GDM1 (cell line): ENCODE measurements around the gene CYP2D6.
"Not testable (repeated sequence)": the region's sequence is repeated elsewhere in the genome, so short reads cannot be mapped to it uniquely, and the experiment has no call there.

Experiments used
- DNase-seq: peaks from one replicate; lab custom pipeline; 2025; lab: John Stamatoyannopoulos, UW

Gene CYP2D6

DNA sequence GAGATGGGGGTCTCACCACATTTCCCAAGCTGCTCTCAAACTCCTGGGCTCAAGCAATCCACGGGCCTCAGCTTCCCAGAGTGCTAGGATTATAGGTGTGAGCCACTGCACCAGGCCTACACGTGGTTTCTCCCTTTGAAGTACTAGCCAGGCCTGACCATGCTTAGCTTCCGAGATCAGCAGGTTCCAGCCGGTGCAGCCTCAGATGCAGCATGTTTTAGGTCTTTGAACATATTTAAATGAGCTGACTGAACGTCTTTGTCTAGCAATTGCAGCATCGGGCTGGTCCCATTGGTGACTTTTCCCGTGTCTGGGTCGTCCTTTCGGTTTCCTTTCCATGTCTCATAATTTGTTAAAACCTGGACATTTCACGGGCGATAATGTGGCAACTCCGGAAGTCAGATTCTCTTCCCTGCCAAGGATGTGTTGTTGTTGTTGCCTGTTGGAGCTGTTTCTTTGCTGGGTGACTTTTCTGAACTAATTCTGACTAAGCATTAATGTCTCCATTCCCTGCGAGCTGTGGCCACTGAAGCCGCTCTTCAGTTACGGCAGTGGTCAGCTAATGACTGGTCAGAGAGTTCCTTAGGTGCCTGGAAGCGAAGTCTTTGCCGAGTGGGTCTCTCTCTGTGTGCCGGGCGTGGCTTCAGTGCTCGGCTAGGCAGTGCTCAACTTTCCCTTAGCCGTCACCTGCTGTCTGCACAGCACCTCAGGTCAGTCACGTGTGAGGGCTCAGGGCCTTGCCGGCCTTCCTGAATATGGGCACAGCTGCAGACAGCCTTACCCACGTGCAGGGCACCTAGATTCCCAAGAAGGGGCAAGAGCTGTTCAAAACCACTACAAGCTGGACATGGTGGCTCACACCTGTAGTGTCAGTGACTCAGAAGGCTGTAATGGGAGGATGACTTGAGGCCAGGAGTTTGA lies 3.8 kb upstream of the CYP2D6 start:
- no peak for DNase-seq

DNA sequence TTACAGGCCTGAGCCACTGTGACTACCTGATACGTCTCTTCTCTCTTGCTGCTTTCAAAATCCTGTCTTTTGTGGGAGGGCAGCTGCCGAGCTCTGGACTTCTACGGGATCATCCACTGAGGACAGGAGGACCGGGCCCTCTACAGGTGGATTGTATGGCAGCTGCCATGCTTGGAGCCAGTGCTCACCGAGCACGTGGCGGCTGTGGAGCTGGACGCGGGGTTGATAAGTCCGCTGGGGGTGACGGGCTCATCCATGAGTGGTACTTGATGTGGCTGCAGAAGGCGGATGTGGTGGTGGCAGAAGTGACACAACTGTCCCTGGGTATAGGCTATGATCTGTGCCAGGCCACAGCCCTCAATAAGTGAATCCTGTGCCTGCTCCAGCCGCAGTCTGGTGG lies 1.8 kb upstream of the CYP2D6 start:
- DNase-seq = no peak

DNA sequence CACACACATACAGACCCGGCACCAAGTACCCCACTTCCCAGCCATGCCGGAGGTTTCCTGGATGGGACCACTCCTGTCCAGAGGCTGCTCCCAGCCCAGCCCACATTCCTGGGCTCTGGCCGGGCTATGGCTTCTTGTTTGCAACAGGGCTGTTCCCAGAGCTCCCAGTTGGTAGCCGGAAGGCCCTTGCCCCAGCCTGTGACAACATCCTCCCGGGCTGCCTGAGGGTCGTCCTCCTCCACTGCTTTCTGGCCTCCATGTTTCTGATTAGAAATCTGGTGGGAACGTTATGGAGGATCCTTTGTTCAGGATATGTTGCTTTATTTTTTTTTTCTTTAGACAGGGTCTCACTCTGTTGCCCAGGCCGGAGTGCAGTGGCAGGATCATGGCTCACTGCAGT lies 952 bp upstream of the CYP2D6 start:
- DNase-seq = no peak

DNA sequence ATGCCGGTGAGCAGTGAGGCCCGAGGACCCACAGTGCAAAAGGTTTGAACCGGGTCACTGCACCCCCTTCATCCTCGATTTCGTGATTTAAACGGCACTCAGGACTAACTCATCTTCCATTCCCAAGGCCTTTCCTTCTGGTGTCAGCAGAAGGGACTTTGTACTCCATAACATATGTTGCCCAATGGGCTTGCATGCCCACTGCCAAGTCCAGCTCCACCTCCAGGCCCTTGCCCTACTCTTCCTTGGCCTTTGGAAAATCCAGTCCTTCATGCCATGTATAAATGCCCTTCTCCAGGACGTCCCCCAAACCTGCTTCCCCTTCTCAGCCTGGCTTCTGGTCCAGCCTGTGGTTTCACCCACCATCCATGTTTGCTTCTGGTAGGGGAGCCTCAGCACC lies 428 bp downstream of the CYP2D6 start:
- DNase-seq = not testable (repeated sequence)

DNA sequence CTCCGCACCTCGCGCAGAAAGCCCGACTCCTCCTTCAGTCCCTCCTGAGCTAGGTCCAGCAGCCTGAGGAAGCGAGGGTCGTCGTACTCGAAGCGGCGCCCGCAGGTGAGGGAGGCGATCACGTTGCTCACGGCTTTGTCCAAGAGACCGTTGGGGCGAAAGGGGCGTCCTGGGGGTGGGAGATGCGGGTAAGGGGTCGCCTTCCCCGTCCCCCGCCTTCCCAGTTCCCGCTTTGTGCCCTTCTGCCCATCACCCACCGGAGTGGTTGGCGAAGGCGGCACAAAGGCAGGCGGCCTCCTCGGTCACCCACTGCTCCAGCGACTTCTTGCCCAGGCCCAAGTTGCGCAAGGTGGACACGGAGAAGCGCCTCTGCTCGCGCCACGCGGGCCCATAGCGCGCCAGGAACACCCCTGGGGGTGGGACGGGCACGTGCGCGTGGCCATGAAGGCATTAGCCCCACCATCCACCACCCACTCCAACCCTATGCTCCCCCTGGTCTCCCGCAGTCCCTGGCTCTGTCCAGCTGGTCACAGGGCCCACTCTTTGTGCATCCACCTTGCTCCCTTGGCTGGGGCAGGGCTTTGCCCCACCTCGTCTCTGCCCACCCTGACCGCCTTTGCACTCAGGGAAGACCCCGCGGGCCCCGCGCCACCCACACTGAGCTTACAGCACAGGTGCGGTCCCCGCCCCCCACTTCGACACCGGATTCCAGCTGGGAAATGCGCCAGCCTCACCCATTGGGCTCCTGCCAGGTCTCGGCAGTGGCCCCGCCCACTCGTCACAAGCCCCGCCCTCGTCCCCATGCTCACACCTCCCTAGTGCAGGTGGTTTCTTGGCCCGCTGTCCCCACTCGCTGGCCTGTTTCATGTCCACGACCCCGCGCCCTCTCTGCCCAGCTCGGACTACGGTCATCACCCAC lies 1.6 kb downstream of the CYP2D6 start:
- DNase-seq = not testable (repeated sequence)

DNA sequence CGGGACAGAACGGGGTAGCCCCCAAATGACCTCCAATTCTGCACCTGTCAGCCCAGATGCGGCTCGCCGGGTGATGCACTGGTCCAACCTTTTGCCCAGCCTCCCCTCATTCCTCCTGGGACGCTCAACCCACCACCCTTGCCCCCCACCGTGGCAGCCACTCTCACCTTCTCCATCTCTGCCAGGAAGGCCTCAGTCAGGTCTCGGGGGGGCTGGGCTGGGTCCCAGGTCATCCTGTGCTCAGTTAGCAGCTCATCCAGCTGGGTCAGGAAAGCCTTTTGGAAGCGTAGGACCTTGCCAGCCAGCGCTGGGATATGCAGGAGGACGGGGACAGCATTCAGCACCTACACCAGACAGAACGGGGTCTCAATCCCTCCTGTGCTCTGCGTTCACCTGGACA lies 2.6 kb downstream of the CYP2D6 start:
- DNase-seq = not testable (repeated sequence)

DNA sequence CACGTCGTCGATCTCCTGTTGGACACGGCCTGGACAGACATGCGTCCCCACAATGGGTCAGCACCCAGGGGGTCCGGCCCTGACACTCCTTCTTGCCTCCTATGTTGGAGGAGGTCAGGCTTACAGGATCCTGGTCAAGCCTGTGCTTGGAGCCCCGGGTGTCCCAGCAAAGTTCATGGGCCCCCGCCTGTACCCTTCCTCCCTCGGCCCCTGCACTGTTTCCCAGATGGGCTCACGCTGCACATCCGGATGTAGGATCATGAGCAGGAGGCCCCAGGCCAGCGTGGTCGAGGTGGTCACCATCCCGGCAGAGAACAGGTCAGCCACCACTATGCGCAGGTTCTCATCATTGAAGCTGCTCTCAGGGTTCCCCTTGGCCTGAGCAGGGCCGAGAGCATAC lies 3.0 kb downstream of the CYP2D6 start:
- no peak for DNase-seq

DNA sequence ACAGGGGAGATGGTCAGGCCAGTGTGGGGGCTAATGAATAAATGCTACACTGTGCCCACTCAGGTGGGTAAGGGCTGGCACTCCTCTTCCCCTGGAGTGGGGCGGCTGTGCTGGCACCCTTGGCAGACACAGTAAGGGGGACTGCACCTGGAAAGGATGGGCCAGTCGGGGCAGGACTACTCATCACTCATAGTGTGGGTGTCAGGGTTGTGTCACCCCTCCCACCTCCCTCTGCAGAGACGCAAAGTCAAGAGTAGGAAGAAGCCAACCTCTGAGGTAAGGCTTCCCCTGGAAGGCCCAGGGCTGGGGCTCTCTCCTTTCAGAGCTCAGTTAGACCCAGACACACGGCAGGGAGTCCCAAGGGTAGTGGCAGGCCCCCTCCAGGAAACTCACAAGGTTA lies 7.1 kb downstream of the CYP2D6 start:
- DNase-seq = not testable (repeated sequence)

DNA sequence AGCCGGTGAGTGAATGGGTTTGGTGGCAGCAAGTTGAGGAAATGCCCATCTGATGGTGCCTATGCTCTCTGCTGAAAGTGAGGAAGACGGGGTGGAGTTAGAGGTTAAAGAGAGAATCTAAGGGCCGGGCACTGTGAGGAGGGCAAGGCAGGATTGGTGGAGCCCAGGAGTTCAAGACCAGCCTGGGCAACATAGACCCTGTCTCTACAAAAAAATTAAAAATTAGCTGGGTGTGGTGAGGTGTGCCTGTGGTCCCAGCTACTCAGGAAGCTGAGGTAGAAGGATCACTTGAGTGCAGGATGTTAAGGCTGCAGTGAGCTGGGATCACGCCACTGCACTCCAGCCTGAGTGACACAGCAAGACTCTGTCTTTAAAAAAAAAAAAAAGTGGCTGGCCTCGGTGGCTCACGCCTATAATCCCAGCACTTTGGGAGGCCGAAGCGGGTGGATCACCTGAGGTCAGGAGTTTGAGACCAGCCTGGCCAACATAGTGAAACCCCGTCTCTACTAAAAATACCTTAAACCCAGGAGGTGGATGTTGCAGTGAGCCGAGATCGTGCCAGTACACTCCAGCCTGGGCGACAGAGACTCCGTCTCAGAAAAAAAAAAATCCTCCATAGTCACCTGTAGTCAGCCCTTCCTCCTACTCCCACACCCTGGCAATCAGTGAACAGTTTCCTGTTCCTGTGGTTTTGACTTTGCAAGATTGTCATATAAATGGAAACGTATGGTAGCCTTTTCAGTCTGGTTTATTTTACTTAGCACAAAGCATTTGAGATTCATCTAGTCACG lies 10.2 kb downstream of the CYP2D6 start:
- not testable (repeated sequence) for DNase-seq

DNA sequence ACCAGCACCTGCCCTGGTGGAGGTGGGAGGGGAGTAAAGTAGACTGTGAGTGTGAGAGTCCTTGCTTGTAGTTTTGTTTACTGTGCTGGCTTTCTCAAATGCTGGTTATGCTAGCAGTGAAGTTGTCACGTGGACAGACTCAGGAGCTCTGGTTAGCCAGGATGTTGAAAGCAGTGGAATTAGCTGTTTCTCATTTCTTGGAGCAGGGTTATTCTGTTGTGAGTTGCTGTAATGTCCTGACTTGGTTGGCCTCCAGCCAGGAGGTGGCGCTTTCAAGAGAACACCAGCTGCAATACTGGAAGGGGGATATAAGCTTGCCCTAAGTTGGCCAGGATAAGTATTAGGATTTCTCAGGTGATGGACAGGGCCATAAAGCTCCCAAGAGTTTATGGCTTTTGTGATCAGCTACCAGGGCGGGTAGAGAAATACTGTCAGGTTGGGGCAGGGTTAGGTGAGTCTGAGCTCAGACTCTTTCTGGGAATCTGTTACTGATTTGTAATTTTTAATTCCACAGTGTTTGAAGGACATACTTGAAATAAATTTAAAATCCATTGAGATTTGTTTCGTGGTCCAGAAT lies 13.7 kb downstream of the CYP2D6 start:
- DNase-seq = no peak

DNA sequence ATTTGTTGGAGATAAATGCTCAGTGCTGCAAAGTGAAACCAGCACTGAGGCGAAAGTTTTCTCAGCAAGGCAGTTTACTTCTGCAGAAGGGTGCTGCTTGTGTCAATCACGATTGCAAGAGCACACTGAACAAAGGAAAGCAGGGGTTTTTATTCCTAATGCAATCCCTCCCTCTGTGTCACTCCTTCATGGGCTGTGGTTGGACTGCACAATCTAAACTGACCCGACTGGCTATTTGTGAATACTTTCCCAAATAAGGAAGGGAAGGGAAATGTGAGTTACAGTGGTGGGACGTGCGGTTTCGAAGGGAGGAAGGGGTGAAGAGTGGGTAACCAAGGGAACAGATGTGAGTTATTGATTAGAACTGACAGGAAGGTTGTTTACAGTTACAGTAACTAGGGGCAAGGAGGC lies 15.2 kb downstream of the CYP2D6 start:
- DNase-seq = not testable (repeated sequence)

DNA sequence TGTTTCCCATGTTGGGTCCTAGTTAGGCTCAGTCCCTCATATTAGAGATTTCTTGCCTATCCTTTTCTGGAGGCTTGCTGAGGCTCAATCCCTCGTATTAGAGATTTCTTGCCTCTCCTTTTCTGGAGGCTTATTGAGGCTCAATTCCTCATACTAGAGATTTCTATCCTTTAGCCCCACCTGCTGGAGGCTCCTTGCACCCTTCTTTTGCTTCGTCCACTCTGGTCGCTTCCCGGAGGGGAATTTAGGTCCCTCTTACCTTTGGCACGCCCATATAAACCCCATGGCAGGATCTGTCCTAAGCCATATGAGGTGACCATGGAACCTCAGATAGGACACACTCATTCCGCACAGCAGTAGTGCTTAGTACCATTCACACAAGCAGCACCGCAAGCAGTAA lies 15.9 kb downstream of the CYP2D6 start:
- no peak for DNase-seq

DNA sequence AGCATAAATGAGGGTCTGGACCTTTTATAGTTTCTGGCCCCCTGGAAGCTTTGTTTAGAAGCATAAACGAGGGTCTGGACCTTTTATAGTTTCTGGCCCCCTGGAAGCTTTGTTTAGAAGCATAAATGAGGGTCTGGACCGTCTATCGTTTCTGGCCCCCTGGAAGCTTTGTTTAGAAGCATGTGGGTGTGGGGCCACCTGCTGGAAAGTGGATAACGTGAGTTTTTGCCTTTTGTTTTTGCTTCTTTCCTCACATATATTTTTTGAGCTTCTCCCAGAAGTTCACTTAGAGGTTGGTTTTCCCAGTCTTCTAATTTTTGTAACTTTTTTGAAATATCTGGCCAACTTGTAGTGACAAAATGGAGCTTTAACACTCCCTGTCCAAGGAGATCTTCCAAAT lies 17.8 kb downstream of the CYP2D6 start:
- DNase-seq = not testable (repeated sequence)

DNA sequence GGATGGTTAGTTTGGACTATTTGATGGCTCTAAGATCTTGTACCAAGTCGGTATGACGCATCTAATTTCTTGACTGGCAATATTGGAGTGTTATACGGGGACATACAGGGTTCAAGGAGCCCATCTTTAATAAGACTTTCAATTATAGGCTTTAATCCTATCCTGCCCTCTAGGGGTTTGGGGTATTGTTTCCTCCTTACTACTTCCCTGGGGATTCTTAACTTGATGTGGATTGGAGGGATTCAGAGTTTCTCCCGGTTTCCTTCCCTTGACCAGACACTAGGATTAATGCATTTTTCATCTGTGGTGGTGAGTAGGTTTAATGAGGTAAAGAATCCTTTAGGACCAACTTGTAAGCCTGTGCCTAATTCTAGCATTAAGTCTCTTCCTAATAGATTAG lies 18.8 kb downstream of the CYP2D6 start:
- DNase-seq = no peak

DNA sequence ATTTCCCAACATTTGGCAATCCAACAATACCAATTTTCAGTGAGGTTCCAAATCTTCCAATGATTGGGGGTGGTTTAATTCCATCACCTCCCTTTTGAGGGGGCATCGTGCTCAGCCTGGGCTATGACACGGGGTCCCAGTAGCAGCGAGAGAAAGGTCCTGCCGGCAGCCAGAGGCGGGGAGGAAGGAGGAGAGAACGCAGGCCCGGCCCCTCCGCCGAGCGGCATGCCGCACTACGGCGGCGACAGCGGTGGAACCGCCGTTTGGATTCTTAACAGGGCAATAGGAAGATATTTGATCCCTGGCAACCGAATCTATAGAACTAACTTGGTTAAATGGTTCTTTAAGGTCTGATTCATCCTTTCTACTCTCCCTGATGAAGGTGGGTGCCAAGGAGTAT lies 21.8 kb downstream of the CYP2D6 start:
- DNase-seq = no peak

DNA sequence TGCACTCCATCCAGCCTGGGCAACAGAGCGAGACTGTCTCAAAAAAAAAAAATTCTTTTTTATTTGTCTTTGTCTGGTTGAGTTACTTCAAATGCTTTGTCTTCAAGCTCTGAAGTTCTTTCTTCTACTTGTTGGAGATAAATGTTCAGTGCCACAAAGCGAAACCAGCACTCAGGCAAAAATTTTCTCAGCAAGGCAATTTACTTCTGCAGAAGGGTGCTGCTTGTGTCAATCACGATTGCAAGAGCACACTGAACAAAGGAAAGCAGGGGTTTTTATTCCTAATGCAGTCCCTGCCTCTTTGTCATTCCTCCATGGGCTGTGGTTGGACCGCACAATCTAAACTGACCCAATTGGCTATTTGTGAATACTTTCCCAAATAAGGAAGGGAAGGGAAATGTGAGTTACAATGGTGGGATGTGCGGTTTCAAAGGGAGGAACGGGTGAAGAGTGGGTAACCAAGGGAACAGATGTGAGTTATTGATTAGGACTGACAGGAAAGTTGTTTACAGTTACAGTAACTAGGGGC lies 26.2 kb downstream of the CYP2D6 start:
- not testable (repeated sequence) for DNase-seq

DNA sequence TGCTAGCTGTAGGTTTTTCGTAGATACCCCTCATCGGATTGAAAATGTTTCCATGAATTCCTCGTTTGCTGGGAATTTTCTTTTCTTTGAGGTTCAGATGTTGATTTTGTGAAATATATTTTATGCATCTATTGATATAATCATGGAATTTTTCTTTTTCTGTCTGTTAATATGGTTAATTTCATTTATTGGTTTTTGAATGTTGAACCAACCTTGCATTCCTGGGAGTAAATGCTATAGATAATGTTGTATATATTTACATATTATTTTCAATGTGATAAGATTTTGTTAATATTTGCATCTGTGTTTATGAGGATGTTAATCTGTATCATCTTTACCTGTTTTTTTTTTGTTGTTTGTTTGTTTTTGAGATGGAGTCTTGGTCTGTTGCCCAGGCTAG lies 29.4 kb downstream of the CYP2D6 start:
- DNase-seq = no peak

DNA sequence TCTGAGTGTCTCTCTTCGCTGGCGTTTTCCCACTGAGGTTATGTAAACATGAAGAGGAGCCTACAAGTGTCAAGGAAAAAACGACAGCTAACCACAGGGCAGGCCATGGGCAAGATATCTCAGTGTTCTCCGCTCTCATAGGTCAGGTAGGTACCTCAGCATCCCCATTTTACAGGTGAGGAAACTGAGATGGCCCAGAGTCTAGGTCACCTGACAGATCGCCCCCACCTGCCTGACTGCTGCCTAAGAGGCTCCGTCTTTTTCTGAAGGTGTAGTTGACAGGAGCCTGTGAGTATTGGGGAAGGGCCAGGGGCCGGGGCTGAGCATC lies 39.2 kb downstream of the CYP2D6 start:
- DNase-seq = no peak

DNA sequence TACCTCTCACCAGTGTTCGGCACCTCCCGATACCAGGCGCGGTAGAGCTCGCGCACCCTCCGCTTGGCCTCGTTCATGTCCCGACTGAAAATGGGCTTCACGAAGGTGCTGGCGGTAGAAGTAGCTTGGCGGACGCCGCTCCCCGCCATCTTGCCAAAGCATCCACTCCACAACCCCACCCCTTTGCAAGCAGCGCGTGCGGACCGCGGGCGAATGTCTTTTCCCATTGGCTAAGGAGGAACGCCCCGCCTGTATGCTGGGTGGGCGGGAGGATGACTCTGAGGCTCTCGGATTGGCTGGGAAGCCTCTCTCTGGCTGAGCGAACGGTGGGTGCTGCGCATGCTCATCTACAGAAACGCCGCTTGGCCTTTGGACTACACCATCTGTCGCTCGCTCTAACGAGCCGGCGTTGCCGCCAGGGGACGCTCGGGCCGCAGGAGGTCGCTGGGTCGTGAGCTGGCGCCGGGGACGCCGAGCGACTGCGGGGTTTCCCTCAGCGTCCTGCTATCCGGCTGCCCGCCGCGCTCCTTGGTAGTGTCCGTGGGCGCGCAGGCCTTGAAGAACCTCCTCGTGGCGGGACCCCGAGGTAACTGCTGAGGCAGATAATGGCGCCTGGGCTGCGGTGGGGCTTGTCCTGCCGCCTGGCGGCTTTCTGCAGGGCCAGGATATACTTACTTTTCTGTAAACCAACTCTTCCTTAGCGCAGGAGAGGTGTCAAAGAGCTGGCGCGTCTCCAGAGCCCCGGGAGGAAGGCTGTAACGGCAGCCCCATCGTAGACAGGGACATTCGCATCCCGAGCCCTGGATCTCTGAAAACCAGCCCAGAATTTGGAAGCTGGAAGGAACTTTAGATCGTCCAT lies 39.8 kb downstream of the CYP2D6 start, which contains the start of gene NDUFA6:
TSS of gene NDUFA6 (minus strand) at position 177 of the 859 bp plus-strand sequence. CDS start at position 149, 28 bp downstream.
- peak; percentile 99 for DNase-seq

DNA sequence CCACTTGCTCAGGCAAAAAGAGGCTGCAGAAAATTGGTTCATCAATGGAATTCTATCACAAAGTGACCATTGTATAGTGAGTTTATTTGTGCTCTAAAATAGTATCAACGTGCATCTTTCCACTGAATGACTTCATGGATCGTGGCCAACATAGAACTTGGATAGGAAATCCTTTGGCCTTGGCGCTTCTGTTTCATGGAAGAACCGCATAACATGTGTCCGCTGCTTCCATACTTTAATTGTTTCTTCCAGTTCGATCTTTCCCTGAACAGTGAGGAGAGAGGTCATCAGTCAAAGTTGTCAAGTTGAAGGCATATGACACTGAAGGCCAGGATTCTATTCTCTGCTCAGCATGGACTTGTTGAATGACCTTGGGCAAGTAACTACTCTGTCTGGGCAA lies 44.6 kb downstream of the CYP2D6 start:
- no peak for DNase-seq
